Nephron (organoid): ENCODE results near the gene MYH13.

Experiments
- H3K27ac Mint-ChIP-seq, 3 experiments: 2 replicates each; pipeline ENCODE4 v1.8.0; 2020; ENCODE audit warnings: mixed read lengths in 3 of 3, mild to moderate bottlenecking in 2 of 3, moderate library complexity in 1 of 3
- H3K27me3 Mint-ChIP-seq: 2 replicates; pipeline ENCODE4 v1.8.0; 2021; ENCODE audit warnings: low read depth, mild to moderate bottlenecking, moderate library complexity, mixed read lengths
- H3K36me3 Mint-ChIP-seq: 2 replicates; pipeline ENCODE4 v1.8.0; 2020; ENCODE audit warnings: low read depth, mixed read lengths
- H3K4me1 Mint-ChIP-seq: 2 replicates; pipeline ENCODE4 v1.8.0; 2020; ENCODE audit warnings: mixed read lengths
- H3K4me3 Mint-ChIP-seq, 3 experiments: 2 replicates each; pipeline ENCODE4 v1.8.0; 2020; ENCODE audit warnings: mild to moderate bottlenecking in 3 of 3, mixed read lengths in 3 of 3, moderate library complexity in 2 of 3
- H3K9me3 Mint-ChIP-seq: 2 replicates; pipeline ENCODE4 v1.8.0; 2020; ENCODE audit warnings: mixed read lengths
- CTCF ChIP-seq, 3 experiments: fragments of 200-600 bp; sonication (generic); IDR thresholded peaks; one replicate each; pipeline ENCODE4 v1.5.0; 2021; ENCODE audit warnings: antibody characterized with exemption in 3 of 3; ENCODE audit not compliant: unreplicated experiment in 3 of 3

Gene MYH13

GRCh38 chr17:10268005-10268404, 104.8 kb downstream of the MYH13 start:
- Mint-ChIP-seq H3K4me3 (no peak overlapping the region), H3K4me1 (no peaks in the 10 kb centered on the region), H3K27ac (no peak overlapping the region), H3K9me3 (peaks cover 8% of the 10 kb centered on the region), H3K36me3 (no peaks in the 10 kb centered on the region), H3K27me3 (peaks cover 23% of the 10 kb centered on the region)
- TF ChIP-seq CTCF (IDR thresholded peaks at IDR 0.05; ENCODE audit: unreplicated experiment in 3 of 3): no peak

GRCh38 chr17:10266296-10266876, 106.4 kb downstream of the MYH13 start:
- H3K36me3 Mint-ChIP-seq: no peaks in the 10 kb centered on the region
- H3K27me3 Mint-ChIP-seq: peaks cover 23% of the 10 kb centered on the region
- H3K27ac Mint-ChIP-seq: no peak overlapping the region
- H3K9me3 Mint-ChIP-seq: peaks cover 8% of the 10 kb centered on the region
- H3K4me1 Mint-ChIP-seq: no peaks in the 10 kb centered on the region
- no peak for TF ChIP-seq CTCF (IDR thresholded peaks at IDR 0.05; ENCODE audit: unreplicated experiment in 3 of 3)
- H3K4me3 Mint-ChIP-seq: no peak overlapping the region

- Mint-ChIP-seq H3K9me3 (peaks cover 8% of the 10 kb centered on the region), H3K4me1 (no peaks in the 10 kb centered on the region), H3K27ac (no peak overlapping the region), H3K27me3 (peaks cover 23% of the 10 kb centered on the region), H3K4me3 (no peak overlapping the region), H3K36me3 (no peaks in the 10 kb centered on the region)
- no peak for TF ChIP-seq CTCF (IDR thresholded peaks at IDR 0.05; ENCODE audit: unreplicated experiment in 3 of 3)
Observed at GRCh38 chr17:10265100-10265810, 107.6 kb downstream of the MYH13 start.

GRCh38 chr17:10264051-10264450, 108.8 kb downstream of the MYH13 start:
- no peak overlapping the region for H3K4me3 Mint-ChIP-seq
- no peaks in the 10 kb centered on the region for H3K4me1 Mint-ChIP-seq
- H3K9me3 Mint-ChIP-seq: peaks cover 5% of the 10 kb centered on the region
- no peak overlapping the region for H3K27ac Mint-ChIP-seq
- no peak for TF ChIP-seq CTCF (IDR thresholded peaks at IDR 0.05; ENCODE audit: unreplicated experiment in 3 of 3)
- no peaks in the 10 kb centered on the region for H3K36me3 Mint-ChIP-seq
- H3K27me3 Mint-ChIP-seq: peaks cover 23% of the 10 kb centered on the region

GRCh38 chr17:10262451-10262850, 110.4 kb downstream of the MYH13 start:
- H3K4me1 Mint-ChIP-seq: no peaks in the 10 kb centered on the region
- no peak for TF ChIP-seq CTCF (IDR thresholded peaks at IDR 0.05; ENCODE audit: unreplicated experiment in 3 of 3)
- no peaks in the 10 kb centered on the region for H3K36me3 Mint-ChIP-seq
- H3K4me3 Mint-ChIP-seq: no peak overlapping the region
- H3K27ac Mint-ChIP-seq: no peak overlapping the region
- peaks cover 20% of the 10 kb centered on the region for H3K27me3 Mint-ChIP-seq
- H3K9me3 Mint-ChIP-seq: peaks cover 3% of the 10 kb centered on the region

- Mint-ChIP-seq H3K36me3 (no peaks in the 10 kb centered on the region), H3K4me1 (no peaks in the 10 kb centered on the region), H3K27ac (no peak overlapping the region), H3K4me3 (no peak overlapping the region), H3K9me3 (no peaks in the 10 kb centered on the region), H3K27me3 (peaks cover 14% of the 10 kb centered on the region)
- no peak for TF ChIP-seq CTCF (IDR thresholded peaks at IDR 0.05; ENCODE audit: unreplicated experiment in 3 of 3)
Observed at GRCh38 chr17:10261098-10261497, 111.7 kb downstream of the MYH13 start.
